Activated CD8-positive, alpha-beta memory T cell treated with anti-CD3 and anti-CD28 coated beads for 4 hours (primary cell): ENCODE measurements around the gene OTOF.

ENCODE experiments used
- DNase-seq, 2 donors: peaks; one replicate each; pipeline ENCODE4 v3.0.0-alpha.2; 2020; ENCODE audit warnings: low read depth in 2 of 2

OTOF gene

DNA sequence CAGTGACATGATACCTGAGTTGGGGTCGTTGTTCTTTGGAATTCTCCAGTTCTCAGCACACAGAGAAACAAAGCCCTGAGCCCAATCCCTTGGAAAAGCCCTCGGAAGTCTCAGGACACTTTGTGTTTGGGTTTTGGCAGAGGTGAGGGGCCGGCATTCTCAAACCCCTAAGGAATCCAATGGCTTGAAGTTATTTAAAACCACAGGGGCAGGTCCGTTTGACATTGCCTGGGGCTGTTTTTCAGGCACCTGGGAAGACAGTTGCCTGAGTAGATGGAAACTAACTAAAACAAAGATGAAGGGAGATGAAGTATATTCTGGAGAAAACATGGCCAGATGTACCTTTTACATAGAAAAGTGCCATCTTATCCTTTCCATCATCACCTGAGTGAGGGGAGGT lies 22.5 kb upstream of the OTOF start:
- no peak for DNase-seq

DNA sequence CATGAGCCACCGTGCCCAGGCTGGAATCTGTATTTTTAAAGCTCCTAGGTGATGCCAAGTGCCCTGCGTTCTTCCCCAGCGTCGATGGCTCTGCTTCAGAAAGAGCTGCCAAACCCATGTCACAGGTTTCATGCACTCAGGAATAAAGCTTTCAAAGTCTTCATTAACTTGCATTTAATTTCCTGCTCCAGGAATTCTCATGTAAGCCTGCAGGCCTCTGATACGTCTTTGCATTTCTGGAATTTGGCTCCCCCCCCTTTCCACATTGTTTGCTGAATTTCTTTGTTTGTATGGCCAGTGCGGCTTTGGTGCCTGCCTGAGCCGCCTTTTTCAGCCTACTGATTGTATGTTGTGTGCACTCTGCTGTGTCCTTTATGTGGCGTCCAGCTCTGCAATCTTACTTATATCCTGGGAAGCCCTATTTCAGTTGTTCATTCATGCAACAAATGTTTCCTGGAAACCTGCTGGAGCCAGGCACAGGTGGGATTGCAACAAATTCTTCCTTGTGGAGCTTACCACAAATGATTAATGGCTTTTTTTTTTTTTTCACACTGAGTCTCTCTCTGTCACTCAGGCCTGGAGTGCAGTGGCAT lies 17.9 kb upstream of the OTOF start:
- no peak for DNase-seq

DNA sequence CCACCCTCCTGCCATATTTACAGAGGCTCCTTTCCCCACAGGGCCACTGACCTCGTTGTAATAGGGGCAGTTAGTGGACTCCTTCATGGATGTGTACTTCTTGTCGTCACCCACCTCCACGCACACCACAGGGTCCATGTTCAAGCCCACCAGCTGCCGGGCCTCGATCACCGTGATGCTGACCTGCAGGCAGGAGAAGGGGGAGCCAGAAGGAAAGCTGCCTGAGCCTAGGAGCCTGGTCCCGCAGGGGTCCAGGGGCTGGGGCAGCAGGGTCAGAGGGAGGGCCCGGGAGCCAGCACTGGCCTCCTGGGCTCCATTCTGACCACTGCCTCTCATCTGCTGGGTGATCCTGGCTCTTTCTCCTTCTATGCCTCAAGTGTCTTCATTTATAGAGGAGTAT lies 17.0 kb upstream of the OTOF start:
- DNase-seq = no peak

DNA sequence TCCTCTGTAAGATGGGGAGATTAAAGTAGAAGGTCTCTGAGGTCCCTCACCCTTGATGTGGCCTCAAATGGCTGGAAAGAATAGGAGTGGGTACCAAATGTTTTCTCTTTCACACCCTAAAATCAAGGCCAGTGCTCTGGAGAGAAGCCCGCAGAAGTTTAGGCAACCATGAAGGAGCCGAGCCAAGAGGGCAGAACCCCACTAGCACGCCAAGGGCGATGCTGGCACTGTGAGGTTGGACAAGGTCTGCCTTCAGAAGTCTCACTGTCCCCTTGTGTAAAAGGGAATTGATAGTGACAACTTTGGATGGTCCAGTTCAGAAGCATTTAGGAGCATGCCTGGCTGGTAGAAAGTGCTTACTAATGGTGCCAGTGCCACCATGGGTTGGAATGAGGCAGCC lies 16.3 kb upstream of the OTOF start:
- no peak for DNase-seq

- DNase-seq = no peak
Observed at GRCh38 chr2:26493566-26493965, 15.6 kb upstream of the OTOF start.

DNA sequence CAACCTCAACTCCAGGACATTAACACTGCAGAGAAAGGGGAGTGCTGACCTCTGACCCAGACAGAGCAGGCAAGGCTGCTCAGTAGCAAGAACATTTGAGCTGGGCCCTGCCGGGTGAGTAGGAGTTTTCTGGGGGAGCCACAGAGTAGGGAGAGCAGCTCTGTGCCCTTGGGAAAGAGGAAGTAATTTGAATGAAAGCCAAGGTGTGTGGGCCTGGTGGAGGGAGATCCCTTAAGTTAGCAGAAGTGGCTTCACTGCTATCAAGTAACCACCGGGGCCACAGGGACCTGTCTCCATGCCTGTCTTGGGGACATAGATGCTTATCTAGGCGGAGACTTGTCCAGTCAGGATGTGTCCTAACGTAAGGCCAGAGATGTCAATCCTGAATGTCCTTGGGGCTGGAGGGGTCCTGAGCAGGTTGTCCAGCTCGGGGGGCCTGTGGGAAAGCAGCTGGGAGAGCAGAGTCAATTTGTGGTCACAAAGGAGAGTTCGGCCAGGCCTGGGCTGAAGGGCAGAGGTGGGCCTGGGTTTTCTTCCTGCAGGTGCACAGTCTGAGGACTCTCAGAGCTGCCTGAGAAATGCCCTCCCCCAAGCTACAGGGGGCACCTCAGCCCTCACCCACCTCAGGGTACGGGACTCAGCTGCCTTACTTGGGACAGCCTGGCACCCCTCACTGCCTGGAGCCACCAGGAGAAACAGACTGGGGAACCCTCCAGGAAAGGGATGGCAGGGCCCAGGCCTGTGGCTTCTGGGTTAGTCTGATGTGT lies 15.0 kb upstream of the OTOF start:
- no peak for DNase-seq

DNA sequence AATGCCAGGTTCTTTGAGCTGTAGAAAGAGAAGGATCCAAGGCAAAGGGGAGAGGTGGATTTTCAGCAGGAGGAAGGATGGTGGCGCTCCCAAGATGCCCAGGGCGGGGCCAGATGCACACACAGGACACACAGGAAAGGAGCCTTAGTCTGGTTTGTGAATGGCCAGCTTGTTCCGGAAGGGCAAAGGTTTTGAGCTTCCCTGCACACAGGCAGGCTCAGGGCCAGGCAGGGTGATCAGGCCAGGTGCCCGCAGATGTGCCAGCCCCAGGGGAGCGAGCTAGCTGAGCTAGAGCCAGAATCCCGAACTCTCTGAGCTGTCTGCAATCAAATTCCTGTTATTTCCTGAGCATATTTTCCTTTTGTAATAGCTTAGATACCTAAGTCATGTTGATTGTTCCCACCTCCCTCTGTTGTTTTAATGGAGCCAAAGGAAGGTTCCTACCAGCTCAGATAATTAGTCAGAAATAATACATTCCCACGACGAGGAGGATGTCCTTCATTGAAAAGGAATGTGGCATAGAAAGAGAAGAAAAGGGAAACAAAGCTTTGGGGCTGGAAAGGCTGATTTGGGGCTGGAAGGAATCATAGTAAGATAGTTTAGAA lies 13.7 kb upstream of the OTOF start:
- no peak for DNase-seq

GRCh38 chr2:26489213-26489850 lies 11.4 kb upstream of the OTOF start:
- DNase-seq = no peak

DNA sequence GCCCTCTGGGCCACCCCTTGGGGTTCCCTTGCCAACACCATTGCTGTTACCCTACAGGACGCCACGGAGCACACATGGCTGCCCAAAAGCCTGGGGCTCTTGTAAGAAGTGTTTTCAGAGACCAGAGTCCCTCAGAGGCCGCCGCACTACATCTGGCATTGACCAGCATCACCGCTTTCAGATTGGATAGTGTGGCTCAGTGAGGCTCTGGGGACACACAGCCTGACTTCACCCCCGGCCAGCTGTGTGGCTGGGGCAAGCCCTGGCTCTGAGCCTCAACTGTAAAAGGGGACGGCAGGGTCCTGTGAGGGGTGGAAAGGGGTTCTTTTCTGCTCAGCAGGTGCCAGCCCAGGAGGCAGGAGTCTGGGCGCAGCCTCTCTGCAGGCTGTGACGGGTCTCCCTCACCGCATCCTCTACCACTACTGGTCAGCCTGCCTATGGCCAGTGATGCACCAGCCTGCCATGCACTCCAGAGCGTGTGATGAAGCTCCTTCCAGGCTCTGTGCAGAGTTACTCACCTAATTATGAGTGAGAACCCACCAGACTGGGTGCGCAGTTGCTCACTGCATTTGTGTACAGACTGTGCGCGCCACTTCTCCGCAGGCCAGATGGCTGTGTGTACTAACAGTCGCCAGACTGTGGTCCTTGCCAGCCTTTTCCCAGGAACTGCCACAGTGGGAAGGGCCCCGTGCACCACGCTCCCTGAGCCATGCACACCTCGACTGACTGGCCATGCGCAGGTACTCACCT lies 10.7 kb upstream of the OTOF start:
- no peak for DNase-seq

DNA sequence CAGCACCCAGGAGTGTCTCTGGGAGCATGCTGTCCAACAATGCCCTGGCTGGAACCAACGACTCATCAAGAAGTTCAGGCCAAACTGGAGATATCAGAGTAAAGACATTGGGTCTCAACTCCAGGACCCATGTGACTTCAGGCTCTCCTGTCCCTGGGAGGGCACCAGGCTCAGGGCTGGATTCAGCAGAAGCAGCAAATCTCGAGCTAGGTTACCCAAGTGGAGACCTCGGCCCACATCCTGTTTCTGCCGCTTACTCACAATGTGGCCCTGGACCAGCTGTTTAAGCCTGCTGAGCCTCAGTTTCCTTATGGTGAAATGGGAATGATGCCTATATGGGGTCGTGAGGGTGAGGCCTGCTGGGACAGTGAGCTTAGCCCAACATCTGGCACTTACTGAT lies 9.3 kb upstream of the OTOF start:
- no peak for DNase-seq

GRCh38 chr2:26486789-26487188 lies 8.9 kb upstream of the OTOF start:
- no peak for DNase-seq

- no peak for DNase-seq
Observed at GRCh38 chr2:26485725-26486418, 7.9 kb upstream of the OTOF start.

DNA sequence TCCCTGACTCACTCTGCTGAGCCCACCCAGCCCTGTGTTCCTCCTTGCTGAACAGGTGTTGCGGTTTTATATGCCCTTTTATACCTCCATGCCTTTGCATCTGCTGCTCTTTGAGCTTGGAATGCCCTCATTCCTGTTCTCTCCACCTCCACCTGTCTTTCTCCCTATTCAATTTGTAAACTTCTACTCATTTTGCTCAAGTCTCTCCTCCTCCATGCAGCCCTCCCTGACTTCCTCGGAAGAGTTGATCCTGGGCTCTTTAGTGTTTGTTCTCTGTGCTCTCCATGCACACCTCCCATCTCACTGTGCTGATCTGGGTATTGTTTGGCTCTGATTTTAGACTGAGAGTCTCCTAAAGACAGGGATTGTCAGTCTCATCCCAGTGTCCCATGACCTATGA lies 7.2 kb upstream of the OTOF start:
- DNase-seq = no peak

DNA sequence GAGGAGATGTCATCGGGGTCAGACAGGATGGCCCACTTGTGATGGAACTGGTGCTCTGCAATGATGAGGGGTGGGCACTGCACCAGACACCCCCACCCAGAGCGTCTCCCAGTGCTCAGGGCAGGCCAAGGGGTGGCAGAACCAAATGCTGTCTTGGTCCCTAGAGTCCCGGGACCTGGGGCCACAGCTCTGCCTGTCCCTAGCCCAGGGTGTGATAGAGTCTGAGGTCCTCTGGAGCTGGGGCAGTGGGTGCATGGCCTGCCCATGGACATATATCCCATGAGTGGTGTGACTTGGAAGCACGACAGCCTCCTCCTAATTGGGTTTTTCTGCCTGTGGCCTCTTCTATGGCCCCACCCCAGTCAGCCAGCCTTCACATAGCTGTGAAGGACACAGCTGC lies 6.7 kb upstream of the OTOF start:
- DNase-seq = no peak

- no peak for DNase-seq
Observed at GRCh38 chr2:26483957-26484565, 6.1 kb upstream of the OTOF start.

DNA sequence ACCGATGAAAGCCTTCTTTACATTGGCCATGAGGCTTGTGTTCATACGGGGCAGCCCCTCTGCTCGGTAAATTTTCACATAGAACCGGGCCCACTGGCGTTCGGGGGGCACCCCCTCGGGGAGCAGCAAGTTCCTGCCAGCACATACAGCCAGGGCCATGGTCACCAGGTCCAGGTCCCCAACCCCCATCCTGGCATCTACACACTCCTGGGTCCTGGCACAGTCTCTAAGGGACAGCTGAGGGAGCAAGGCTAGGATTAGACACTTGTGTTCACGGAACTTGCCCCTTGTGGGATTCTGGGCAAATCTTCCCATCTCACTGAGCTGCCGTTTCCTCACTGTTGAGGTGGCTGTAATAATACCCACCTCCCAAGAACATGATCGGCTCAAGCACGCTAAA lies 5.6 kb upstream of the OTOF start:
- no peak for DNase-seq

GRCh38 chr2:26483027-26483326 lies 5.1 kb upstream of the OTOF start:
- DNase-seq = no peak

GRCh38 chr2:26482211-26483026 lies 4.5 kb upstream of the OTOF start:
- DNase-seq = no peak

GRCh38 chr2:26481706-26482105 lies 3.8 kb upstream of the OTOF start:
- no peak for DNase-seq
